ENCODE measurements around the gene CRIM1. TPM values are rescaled to one million over a fixed set of nuclear protein-coding genes. Genes with fewer than 3 reads are reported as not detected.

CRIM1 gene
- total and polyA plus RNA-seq, 12 donors = 14.1 to 83.6 (median 54.8) TPM

DNA sequence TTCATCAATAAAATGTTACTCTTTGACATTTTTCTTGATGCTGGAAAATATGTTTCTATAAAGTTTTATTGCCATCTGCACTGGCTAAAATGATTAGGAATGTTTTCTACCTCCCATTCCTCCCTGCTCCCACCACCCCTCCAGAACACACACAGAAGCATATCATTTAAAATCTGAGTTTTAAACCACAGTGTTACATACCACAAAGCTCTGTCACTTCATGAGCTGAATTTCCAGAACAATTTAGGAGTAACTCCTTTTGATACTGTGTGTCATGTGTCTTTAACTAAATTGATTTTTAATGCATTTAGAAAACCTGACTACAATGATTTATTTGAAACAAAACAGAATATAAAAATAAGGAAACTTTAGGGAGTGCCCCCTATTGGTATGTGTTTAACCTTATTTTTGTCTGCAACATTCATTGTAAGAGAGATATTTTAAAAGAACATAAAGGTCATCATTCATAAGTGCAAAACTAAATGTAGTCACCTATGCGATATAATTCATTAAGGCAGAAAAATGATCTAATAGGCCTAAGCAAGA lies 190.4 kb downstream of the CRIM1 start:
- ATAC-seq (no peak), DNase-seq (no peak)
- H3K4me1 ChIP-seq = peaks cover 0 to 39% (median 16%) of the 10 kb centered on the region in 9 donors
- peaks cover 0 to 100% (median 38%) of the 10 kb centered on the region in 9 donors for H3K36me3 ChIP-seq
- TF ChIP-seq, protein P1, sequence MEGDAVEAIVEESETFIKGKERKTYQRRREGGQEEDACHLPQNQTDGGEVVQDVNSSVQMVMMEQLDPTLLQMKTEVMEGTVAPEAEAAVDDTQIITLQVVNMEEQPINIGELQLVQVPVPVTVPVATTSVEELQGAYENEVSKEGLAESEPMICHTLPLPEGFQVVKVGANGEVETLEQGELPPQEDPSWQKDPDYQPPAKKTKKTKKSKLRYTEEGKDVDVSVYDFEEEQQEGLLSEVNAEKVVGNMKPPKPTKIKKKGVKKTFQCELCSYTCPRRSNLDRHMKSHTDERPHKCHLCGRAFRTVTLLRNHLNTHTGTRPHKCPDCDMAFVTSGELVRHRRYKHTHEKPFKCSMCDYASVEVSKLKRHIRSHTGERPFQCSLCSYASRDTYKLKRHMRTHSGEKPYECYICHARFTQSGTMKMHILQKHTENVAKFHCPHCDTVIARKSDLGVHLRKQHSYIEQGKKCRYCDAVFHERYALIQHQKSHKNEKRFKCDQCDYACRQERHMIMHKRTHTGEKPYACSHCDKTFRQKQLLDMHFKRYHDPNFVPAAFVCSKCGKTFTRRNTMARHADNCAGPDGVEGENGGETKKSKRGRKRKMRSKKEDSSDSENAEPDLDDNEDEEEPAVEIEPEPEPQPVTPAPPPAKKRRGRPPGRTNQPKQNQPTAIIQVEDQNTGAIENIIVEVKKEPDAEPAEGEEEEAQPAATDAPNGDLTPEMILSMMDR (IDR thresholded peaks at IDR 0.05) = peak in 1 of 9 donors; percentile 14
- no peak overlapping the region for H3K27ac ChIP-seq
- no peaks in the 10 kb centered on the region for H3K9me3 ChIP-seq
- intact Hi-C loops (cut with DNase I) = loop anchor here in 1 of 10 donors (10.0 kb wide), 1 partner anchor 119 kb away; no protein-coding TSS in a partner anchor
- H3K27me3 ChIP-seq = no peaks in the 10 kb centered on the region
- WGBS, 2 donors = 5 to 43% methylated on average over 1 of the region's 1 CpG
- H3K4me3 ChIP-seq = no peak overlapping the region

DNA sequence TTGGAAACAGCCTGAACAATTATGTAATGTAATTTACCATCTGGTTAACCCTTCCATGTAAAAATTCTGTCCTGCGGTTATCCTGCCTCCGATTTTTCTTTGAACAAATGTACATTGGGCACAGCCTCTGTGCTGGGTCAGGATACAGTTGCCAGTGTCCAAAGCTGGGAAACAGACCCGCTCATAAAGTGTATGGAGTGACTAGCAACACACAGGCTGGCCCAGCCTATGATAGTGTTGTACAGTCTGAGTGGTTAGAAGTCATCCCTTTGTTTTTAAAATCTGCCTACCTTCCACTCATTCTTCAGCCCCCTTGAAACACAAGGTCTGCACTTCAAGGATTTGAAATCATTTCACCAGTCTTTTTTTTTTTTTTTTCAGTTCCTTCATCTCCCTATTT lies 192.3 kb downstream of the CRIM1 start:
- no peaks in the 10 kb centered on the region for H3K9me3 ChIP-seq
- DNase-seq (no peak), ATAC-seq (no peak)
- peaks cover 0 to 100% (median 48%) of the 10 kb centered on the region in 9 donors for H3K36me3 ChIP-seq
- peaks cover 0 to 21% (median 0%) of the 10 kb centered on the region in 9 donors for H3K4me1 ChIP-seq
- no peak overlapping the region for H3K4me3 ChIP-seq
- intact Hi-C loops (cut with DNase I) = loop anchor here in 1 of 10 donors (10.0 kb wide), 1 partner anchor 117 kb away; no protein-coding TSS in a partner anchor
- TF ChIP-seq, protein P1 (IDR thresholded peaks at IDR 0.05) = no peak
- H3K27me3 ChIP-seq = no peaks in the 10 kb centered on the region
- no peak overlapping the region for H3K27ac ChIP-seq
- WGBS, 2 donors = 96% methylated on average over 3 of the region's 3 CpGs

DNA sequence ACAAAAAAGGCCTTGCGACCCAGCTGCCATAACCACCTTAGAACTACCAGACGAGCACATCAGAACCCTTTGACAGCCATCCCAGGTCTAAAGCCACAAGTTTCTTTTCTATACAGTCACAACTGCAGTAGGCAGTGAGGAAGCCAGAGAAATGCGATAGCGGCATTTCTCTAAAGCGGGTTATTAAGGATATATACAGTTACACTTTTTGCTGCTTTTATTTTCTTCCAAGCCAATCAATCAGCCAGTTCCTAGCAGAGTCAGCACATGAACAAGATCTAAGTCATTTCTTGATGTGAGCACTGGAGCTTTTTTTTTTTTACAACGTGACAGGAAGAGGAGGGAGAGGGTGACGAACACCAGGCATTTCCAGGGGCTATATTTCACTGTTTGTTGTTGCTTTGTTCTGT lies 193.6 kb downstream of the CRIM1 start:
- Histone ChIP-seq H3K27ac (peak overlapping the region in 7 of 10 donors; percentile 2 to 60 (median 21)), H3K4me3 (no peak overlapping the region), H3K27me3 (no peaks in the 10 kb centered on the region), H3K9me3 (no peaks in the 10 kb centered on the region), H3K36me3 (peaks cover 0 to 100% (median 40%) of the 10 kb centered on the region in 9 donors), H3K4me1 (peaks cover 0 to 17% (median 9%) of the 10 kb centered on the region in 9 donors)
- TF ChIP-seq, protein P1 (IDR thresholded peaks at IDR 0.05) = no peak
- ATAC-seq (peak in 6 of 8 donors; percentile 12 to 81 (median 56)), DNase-seq (no peak)
- 72 to 75% methylated on average over 7 of the region's 7 CpGs for WGBS, 2 donors
- intact Hi-C loops (cut with DNase I) = loop anchor here in 1 of 10 donors (10.0 kb wide), 1 partner anchor 116 kb away; no protein-coding TSS in a partner anchor

DNA sequence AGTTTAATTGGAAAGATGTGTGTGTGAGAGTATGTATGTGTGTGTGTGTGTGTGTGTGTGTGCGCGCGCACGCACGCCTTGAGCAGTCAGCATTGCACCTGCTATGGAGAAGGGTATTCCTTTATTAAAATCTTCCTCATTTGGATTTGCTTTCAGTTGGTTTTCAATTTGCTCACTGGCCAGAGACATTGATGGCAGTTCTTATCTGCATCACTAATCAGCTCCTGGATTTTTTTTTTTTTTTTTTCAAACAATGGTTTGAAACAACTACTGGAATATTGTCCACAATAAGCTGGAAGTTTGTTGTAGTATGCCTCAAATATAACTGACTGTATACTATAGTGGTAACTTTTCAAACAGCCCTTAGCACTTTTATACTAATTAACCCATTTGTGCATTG lies 194.4 kb downstream of the CRIM1 start:
- DNase-seq = no peak
- intact Hi-C loops (cut with DNase I) = no loop called here
- Histone ChIP-seq H3K4me3 (no peak overlapping the region), H3K36me3 (peaks cover 0 to 100% (median 42%) of the 10 kb centered on the region in 9 donors), H3K27me3 (no peaks in the 10 kb centered on the region), H3K27ac (peak overlapping the region in 3 of 10 donors; percentile 6 to 60 (median 35)), H3K4me1 (peaks cover 0 to 17% (median 9%) of the 10 kb centered on the region in 9 donors), H3K9me3 (no peaks in the 10 kb centered on the region)
- TF ChIP-seq, protein P1 (IDR thresholded peaks at IDR 0.05) = no peak
- WGBS, 2 donors = 96 to 100% methylated on average over 5 of the region's 5 CpGs
- no peak for ATAC-seq
